Neural progenitor cell (in vitro differentiated cells): ENCODE data around the gene ACAP2. TPM values are rescaled to one million over a fixed set of nuclear protein-coding genes. Genes with fewer than 3 reads are reported as not detected.
"Not testable (repeated sequence)": the region's sequence is repeated elsewhere in the genome, so short reads cannot be mapped to it uniquely, and the experiment has no call there.

Source experiments
- DNase-seq: peaks from one replicate; pipeline ENCODE4 v3.0.0-alpha.2; 2016; ENCODE audit warnings: low spot score
- H2AFZ ChIP-seq: fragments of 200-600 bp; sonication (generic); replicated peaks from 2 replicates; pipeline ENCODE4 v1.6.1; 2016; ENCODE audit warnings: antibody characterized with exemption
- H3F3A ChIP-seq: fragments of 200-600 bp; sonication (generic); 2 replicates; pipeline ENCODE4 v1.6.1; 2016; ENCODE audit warnings: antibody characterized with exemption, low read depth
- H3K27ac ChIP-seq: fragments of 200-600 bp; sonication (generic); 2 replicates; pipeline ENCODE4 v1.5.1; 2016; ENCODE audit warnings: mild to moderate bottlenecking
- H3K27me3 ChIP-seq: fragments of 200-600 bp; sonication (generic); 2 replicates; pipeline ENCODE4 v1.6.1; 2016; ENCODE audit warnings: mild to moderate bottlenecking, moderate library complexity
- H3K36me3 ChIP-seq: fragments of 200-600 bp; sonication (generic); 2 replicates; pipeline ENCODE4 v1.5.1; 2016
- H3K4me1 ChIP-seq: fragments of 200-600 bp; sonication (generic); 2 replicates; pipeline ENCODE4 v1.6.1; 2016; ENCODE audit warnings: mixed run types
- H3K4me2 ChIP-seq: fragments of 200-600 bp; sonication (generic); 2 replicates; pipeline ENCODE4 v1.6.1; 2016
- H3K4me3 ChIP-seq: fragments of 200-600 bp; sonication (generic); 2 replicates; pipeline ENCODE4 v1.5.1; 2016
- H3K79me2 ChIP-seq: fragments of 200-600 bp; sonication (generic); 2 replicates; pipeline ENCODE4 v1.6.1; 2016; ENCODE audit warnings: low read depth
- H3K9ac ChIP-seq: fragments of 200-600 bp; sonication (generic); 2 replicates; pipeline ENCODE4 v1.6.1; 2016
- H3K9me3 ChIP-seq: fragments of 200-600 bp; sonication (generic); 2 replicates; pipeline ENCODE4 v1.5.1; 2016; ENCODE audit warnings: low read depth
- H4K20me1 ChIP-seq: fragments of 200-600 bp; sonication (generic); 2 replicates; pipeline ENCODE4 v1.6.1; 2016; ENCODE audit warnings: low read depth
- H3K27ac Mint-ChIP-seq: 3 replicates; pipeline ENCODE4 v1.8.0; 2021; ENCODE audit warnings: mixed read lengths
- H3K27me3 Mint-ChIP-seq: 2 replicates; pipeline ENCODE4 v1.8.0; 2022; ENCODE audit warnings: low read depth, mild to moderate bottlenecking, inconsistent platforms, moderate library complexity, mixed read lengths; ENCODE audit not compliant: insufficient read depth
- H3K36me3 Mint-ChIP-seq: 3 replicates; pipeline ENCODE4 v1.8.0; 2021; ENCODE audit warnings: mixed read lengths
- H3K4me1 Mint-ChIP-seq: 3 replicates; pipeline ENCODE4 v1.8.0; 2021; ENCODE audit warnings: mixed read lengths
- H3K4me3 Mint-ChIP-seq: 3 replicates; pipeline ENCODE4 v1.8.0; 2021; ENCODE audit warnings: mild to moderate bottlenecking, moderate library complexity, mixed read lengths
- H3K9me3 Mint-ChIP-seq: 3 replicates; pipeline ENCODE4 v1.8.0; 2020; ENCODE audit warnings: mixed read lengths
- EZH2 ChIP-seq: fragments of 200-600 bp; sonication (generic); IDR thresholded peaks from 2 replicates; pipeline ENCODE4 v1.6.1; 2017; ENCODE audit warnings: antibody characterized with exemption, mild to moderate bottlenecking, moderate library complexity
- EZH2phosphoT487 ChIP-seq: fragments of 200-600 bp; sonication (generic); IDR thresholded peaks from 2 replicates; pipeline ENCODE4 v1.6.1; 2017; ENCODE audit warnings: antibody characterized with exemption
- total RNA-seq: library from RNA; depleted of rRNA; stranded (reverse); fragments of >200 nt; gene quantifications from 2 replicates; pipeline ENCODE4 v1.2.3, GENCODE V29; 2015; ENCODE audit warnings: low replicate concordance
- TF ChIP-seq, protein P1 (sequence below): fragments of 200-600 bp; sonication (generic); IDR thresholded peaks from 2 replicates; pipeline ENCODE4 v1.5.1; 2017; ENCODE audit warnings: antibody characterized with exemption, mild to moderate bottlenecking

The ACAP2 gene
- total RNA-seq, 1 donor from 2014 or later = 68.4 TPM

DNA sequence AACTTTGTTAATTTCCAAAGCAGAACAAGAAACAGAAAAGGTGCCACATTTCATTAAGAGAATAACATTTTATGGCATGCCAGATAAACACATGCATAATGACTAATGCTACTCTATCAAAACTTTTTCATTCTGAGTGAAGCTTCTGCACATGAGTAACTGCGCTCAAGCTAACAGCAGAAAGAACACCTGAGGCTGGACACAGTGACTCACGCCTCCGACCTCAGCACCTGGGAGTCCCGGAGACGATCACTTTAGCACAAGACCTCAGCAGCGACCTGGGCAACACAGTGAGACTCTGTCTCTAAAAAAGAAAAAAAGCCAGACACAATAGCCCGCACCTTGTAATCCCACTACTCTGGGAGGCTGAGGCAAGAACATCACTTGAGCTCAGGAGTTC lies 70.6 kb downstream of the ACAP2 start:
- H3K79me2 ChIP-seq = no peaks in the 10 kb centered on the region
- no peaks in the 10 kb centered on the region for H4K20me1 ChIP-seq
- no peak for DNase-seq
- H3K4me3 ChIP-seq = no peak overlapping the region
- Mint-ChIP-seq H3K27me3 (no peaks in the 10 kb centered on the region), H3K36me3 (peaks cover 12% of the 10 kb centered on the region), H3K4me3 (no peak overlapping the region), H3K27ac (no peak overlapping the region), H3K4me1 (peaks cover 9% of the 10 kb centered on the region), H3K9me3 (no peaks in the 10 kb centered on the region)
- no peaks in the 10 kb centered on the region for H3K4me1 ChIP-seq
- no peak overlapping the region for H3K4me2 ChIP-seq
- no peaks in the 10 kb centered on the region for H3K9me3 ChIP-seq
- no peaks in the 10 kb centered on the region for H3K27me3 ChIP-seq
- H3K27ac ChIP-seq = no peak overlapping the region
- TF ChIP-seq, protein P1, sequence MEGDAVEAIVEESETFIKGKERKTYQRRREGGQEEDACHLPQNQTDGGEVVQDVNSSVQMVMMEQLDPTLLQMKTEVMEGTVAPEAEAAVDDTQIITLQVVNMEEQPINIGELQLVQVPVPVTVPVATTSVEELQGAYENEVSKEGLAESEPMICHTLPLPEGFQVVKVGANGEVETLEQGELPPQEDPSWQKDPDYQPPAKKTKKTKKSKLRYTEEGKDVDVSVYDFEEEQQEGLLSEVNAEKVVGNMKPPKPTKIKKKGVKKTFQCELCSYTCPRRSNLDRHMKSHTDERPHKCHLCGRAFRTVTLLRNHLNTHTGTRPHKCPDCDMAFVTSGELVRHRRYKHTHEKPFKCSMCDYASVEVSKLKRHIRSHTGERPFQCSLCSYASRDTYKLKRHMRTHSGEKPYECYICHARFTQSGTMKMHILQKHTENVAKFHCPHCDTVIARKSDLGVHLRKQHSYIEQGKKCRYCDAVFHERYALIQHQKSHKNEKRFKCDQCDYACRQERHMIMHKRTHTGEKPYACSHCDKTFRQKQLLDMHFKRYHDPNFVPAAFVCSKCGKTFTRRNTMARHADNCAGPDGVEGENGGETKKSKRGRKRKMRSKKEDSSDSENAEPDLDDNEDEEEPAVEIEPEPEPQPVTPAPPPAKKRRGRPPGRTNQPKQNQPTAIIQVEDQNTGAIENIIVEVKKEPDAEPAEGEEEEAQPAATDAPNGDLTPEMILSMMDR = no peak
- TF ChIP-seq EZH2phosphoT487 (no peak), EZH2 (no peak)
- no peaks in the 10 kb centered on the region for H3F3A ChIP-seq
- H3K9ac ChIP-seq = no peak overlapping the region
- H2AFZ ChIP-seq = no peak overlapping the region
- H3K36me3 ChIP-seq = no peaks in the 10 kb centered on the region

DNA sequence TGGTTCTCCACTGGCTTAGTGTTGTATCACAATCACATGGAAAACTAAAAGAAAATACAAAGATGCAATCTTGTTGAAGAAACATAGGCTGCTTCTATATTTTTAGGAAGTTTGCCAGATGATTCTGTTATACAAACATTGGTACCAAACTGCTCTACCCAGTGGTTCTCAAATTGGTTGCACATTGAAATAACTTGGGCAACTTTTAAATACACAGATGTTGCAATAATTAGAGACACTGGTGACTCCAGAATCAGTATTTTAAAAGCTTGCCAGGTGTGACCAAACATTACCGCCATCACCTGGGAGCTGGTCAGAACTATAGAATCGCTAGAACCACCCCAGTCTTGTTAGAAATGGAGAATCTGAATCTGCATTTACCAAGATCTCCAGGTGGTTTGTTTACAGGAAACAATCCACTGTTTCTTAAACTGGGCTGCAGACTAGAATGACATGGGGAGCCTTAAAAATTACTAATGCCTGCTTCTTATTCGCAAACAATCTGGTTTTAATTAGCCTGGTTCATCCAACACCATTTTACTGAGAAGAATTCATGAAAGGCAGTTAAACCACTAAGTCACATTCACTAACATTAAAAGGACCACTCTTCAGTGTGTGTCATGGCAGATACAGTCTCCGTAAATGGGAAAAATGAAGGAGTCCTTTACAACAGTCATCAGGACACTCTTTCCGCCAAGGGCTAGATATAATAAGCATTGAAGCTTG lies 76.5 kb downstream of the ACAP2 start:
- H3K36me3 Mint-ChIP-seq = peaks cover 33% of the 10 kb centered on the region
- H3K4me3 Mint-ChIP-seq = no peak overlapping the region
- no peaks in the 10 kb centered on the region for H3K36me3 ChIP-seq
- no peaks in the 10 kb centered on the region for H3K27me3 Mint-ChIP-seq
- H3K4me2 ChIP-seq = no peak overlapping the region
- no peaks in the 10 kb centered on the region for H4K20me1 ChIP-seq
- H3K4me1 Mint-ChIP-seq = no peaks in the 10 kb centered on the region
- no peaks in the 10 kb centered on the region for H3K9me3 ChIP-seq
- no peak overlapping the region for H3K4me3 ChIP-seq
- no peaks in the 10 kb centered on the region for H3F3A ChIP-seq
- no peak overlapping the region for H3K9ac ChIP-seq
- no peak for DNase-seq
- H3K4me1 ChIP-seq = no peaks in the 10 kb centered on the region
- no peaks in the 10 kb centered on the region for H3K27me3 ChIP-seq
- no peak overlapping the region for H2AFZ ChIP-seq
- H3K9me3 Mint-ChIP-seq = peaks cover 7% of the 10 kb centered on the region
- no peak overlapping the region for H3K27ac Mint-ChIP-seq
- peaks cover 16% of the 10 kb centered on the region for H3K79me2 ChIP-seq
- no peak overlapping the region for H3K27ac ChIP-seq
- TF ChIP-seq EZH2 = no peak

DNA sequence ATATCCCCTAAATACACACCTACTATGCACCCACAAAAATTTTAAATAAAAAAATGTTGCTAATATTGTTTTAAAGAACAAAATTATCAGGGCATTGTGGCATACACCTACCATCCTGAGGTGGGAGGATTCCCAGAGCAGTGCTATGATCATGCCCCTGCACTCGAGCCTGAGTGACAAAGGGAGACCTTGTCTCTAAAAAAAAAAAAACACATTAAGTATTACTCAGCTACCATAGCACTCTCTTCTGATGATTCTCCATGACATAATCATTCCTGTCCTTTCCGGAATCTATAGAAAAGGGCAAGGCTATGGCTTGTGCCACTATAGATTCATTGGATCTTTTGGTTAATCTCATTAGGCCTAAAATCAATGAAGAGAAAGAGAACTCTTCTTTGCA lies 77.4 kb downstream of the ACAP2 start:
- peaks cover 7% of the 10 kb centered on the region for H3K9me3 Mint-ChIP-seq
- H3K4me3 Mint-ChIP-seq = no peak overlapping the region
- no peak overlapping the region for H3K4me2 ChIP-seq

DNA sequence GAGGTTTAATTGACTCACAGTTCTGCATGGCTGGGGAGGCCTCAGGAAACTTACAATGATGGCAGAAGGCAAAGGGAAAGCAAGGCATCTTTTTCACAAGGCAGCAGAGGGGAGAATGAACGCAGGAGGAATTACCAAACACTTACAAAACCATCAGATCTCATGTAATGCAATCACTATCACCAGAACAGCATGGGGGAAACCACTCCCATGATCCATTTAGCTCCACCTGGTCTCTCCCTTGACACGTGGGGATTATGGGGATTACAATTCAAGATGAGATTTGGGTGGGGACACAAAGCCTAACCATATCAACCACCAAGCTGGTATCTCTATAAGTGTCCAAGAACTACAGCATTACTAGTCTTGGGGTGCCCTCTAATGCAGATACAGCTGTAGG lies 85.0 kb downstream of the ACAP2 start:
- Histone ChIP-seq H3K4me1 (peaks cover 28% of the 10 kb centered on the region), H3K79me2 (peaks cover 47% of the 10 kb centered on the region)
- H3K4me2 ChIP-seq, H3K4me3 ChIP-seq, H2AFZ ChIP-seq, H3K27me3 Mint-ChIP-seq, H3K9me3 Mint-ChIP-seq, H3F3A ChIP-seq, DNase-seq, H4K20me1 ChIP-seq, H3K9ac ChIP-seq, H3K27me3 ChIP-seq, H3K36me3 ChIP-seq, H3K9me3 ChIP-seq, H3K27ac ChIP-seq, H3K4me3 Mint-ChIP-seq: not testable (repeated sequence)
- peaks cover 12% of the 10 kb centered on the region for H3K36me3 Mint-ChIP-seq
- peaks cover 17% of the 10 kb centered on the region for H3K4me1 Mint-ChIP-seq
- peak overlapping the region; percentile 4 for H3K27ac Mint-ChIP-seq

More for the DNA sequence above, 77.4 kb downstream of the ACAP2 start:
- Histone ChIP-seq H3K79me2 (peaks cover 26% of the 10 kb centered on the region), H4K20me1 (no peaks in the 10 kb centered on the region), H3K36me3 (no peaks in the 10 kb centered on the region), H3K27ac (no peak overlapping the region), H3F3A (no peaks in the 10 kb centered on the region), H3K9ac (no peak overlapping the region), H3K27me3 (no peaks in the 10 kb centered on the region), H3K4me1 (no peaks in the 10 kb centered on the region), H2AFZ (no peak overlapping the region), H3K4me3 (no peak overlapping the region), H3K9me3 (no peaks in the 10 kb centered on the region)
- no peak for DNase-seq
- no peaks in the 10 kb centered on the region for H3K27me3 Mint-ChIP-seq
- H3K4me1 Mint-ChIP-seq = no peaks in the 10 kb centered on the region
- TF ChIP-seq EZH2 = no peak
- no peak for TF ChIP-seq EZH2phosphoT487
- TF ChIP-seq, protein P1 = no peak
- H3K27ac Mint-ChIP-seq = no peak overlapping the region
- H3K36me3 Mint-ChIP-seq = peaks cover 35% of the 10 kb centered on the region
